ENCODE results near the gene PRR5L.

DNA sequence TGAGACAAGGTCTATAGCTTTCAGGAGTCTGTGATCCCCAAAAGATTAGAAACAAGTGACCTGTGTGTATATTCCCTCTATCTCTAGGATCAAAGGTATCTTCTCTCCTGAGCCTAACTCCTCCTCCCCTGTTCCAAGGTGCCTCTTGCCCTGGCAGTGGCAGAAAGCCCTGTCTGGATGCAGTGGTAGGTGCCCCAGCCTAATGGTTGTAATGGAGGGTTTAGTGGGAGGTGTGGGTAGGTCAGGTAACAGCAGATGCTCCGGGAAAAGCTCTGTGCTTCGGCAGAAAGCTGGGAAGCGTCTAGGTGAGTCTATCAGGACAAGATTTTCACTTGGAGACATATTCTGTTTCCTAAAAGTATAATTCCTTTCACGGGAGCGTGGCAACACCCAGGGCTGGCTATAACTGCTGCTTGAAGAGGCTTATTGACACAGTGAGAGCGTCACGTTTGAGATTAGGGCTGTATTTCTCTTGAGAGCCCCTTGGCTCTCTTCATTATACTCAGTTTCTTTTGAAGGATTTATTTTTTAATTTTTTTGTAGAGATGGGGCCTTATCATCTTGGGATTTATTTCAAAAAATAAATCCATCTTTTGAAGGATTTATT lies 49.5 kb downstream of the PRR5L start:
- TF ChIP-seq, protein P1, sequence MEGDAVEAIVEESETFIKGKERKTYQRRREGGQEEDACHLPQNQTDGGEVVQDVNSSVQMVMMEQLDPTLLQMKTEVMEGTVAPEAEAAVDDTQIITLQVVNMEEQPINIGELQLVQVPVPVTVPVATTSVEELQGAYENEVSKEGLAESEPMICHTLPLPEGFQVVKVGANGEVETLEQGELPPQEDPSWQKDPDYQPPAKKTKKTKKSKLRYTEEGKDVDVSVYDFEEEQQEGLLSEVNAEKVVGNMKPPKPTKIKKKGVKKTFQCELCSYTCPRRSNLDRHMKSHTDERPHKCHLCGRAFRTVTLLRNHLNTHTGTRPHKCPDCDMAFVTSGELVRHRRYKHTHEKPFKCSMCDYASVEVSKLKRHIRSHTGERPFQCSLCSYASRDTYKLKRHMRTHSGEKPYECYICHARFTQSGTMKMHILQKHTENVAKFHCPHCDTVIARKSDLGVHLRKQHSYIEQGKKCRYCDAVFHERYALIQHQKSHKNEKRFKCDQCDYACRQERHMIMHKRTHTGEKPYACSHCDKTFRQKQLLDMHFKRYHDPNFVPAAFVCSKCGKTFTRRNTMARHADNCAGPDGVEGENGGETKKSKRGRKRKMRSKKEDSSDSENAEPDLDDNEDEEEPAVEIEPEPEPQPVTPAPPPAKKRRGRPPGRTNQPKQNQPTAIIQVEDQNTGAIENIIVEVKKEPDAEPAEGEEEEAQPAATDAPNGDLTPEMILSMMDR (IDR thresholded peaks at IDR 0.05): no peak
- no peak for TF ChIP-seq POLR2A (IDR thresholded peaks at IDR 0.05)
